Endodermal cell (in vitro differentiated cells): ENCODE results near the gene GOLGA2. TPM values are rescaled to one million over a fixed set of nuclear protein-coding genes. Genes with fewer than 3 reads are reported as not detected.

ENCODE experiments used
- DNase-seq: peaks from one replicate; pipeline ENCODE4 v3.0.0-alpha.2; 2017
- H3K27ac ChIP-seq: 2 replicates; pipeline ENCODE4 v1.5.1; 2013; ENCODE audit warnings: mild to moderate bottlenecking, low read depth, low read length, moderate library complexity
- H3K27me3 ChIP-seq: 2 replicates; pipeline ENCODE4 v1.6.1; 2013; ENCODE audit warnings: mild to moderate bottlenecking, low read length, moderate library complexity; ENCODE audit not compliant: insufficient read depth, control insufficient read depth, poor library complexity, severe bottlenecking
- H3K36me3 ChIP-seq: 2 replicates; pipeline ENCODE4 v1.7.0; 2013; ENCODE audit warnings: mild to moderate bottlenecking, low read length, moderate library complexity; ENCODE audit not compliant: control insufficient read depth, insufficient read depth
- H3K4me1 ChIP-seq: one replicate; pipeline ENCODE4 v1.7.0; 2013; ENCODE audit warnings: low read length; ENCODE audit not compliant: control insufficient read depth, insufficient read depth
- H3K4me3 ChIP-seq: 2 replicates; pipeline ENCODE4 v1.5.1; 2013; ENCODE audit warnings: mild to moderate bottlenecking, low read length, moderate library complexity
- H3K9ac ChIP-seq: 2 replicates; pipeline ENCODE4 v1.6.1; 2013; ENCODE audit warnings: mild to moderate bottlenecking, low read length, moderate library complexity; ENCODE audit not compliant: poor library complexity, severe bottlenecking; ENCODE audit errors: extremely low read depth
- H3K9me3 ChIP-seq: 2 replicates; pipeline ENCODE4 v1.6.1; 2013; ENCODE audit warnings: mild to moderate bottlenecking, low read length, moderate library complexity; ENCODE audit not compliant: control insufficient read depth
- H3K27ac Mint-ChIP-seq: 2 replicates; pipeline ENCODE4 v1.8.0; 2020; ENCODE audit warnings: mixed read lengths
- H3K27me3 Mint-ChIP-seq: 2 replicates; pipeline ENCODE4 v1.8.0; 2021; ENCODE audit warnings: mild to moderate bottlenecking, mixed read lengths; ENCODE audit not compliant: insufficient read depth
- H3K36me3 Mint-ChIP-seq: 2 replicates; pipeline ENCODE4 v1.8.0; 2020; ENCODE audit warnings: low read depth, mixed read lengths
- H3K4me1 Mint-ChIP-seq: 2 replicates; pipeline ENCODE4 v1.8.0; 2020; ENCODE audit warnings: mixed read lengths
- H3K4me3 Mint-ChIP-seq: 2 replicates; pipeline ENCODE4 v1.8.0; 2020; ENCODE audit warnings: mild to moderate bottlenecking, moderate library complexity, mixed read lengths
- H3K9me3 Mint-ChIP-seq: 2 replicates; pipeline ENCODE4 v1.8.0; 2020; ENCODE audit warnings: mild to moderate bottlenecking, mixed read lengths
- CTCF ChIP-seq: fragments of 200-600 bp; sonication (generic); conservative IDR thresholded peaks from 2 replicates; pipeline ENCODE4 v1.5.0; 2021; ENCODE audit warnings: antibody characterized with exemption, mild to moderate bottlenecking
- WGBS, 2 experiments: methylation state at CpG; one replicate each; pipeline versions ENCODE4 v1.1.5 to v1.1.7; 2013; ENCODE audit warnings: missing lambda C conversion rate in 2 of 2, mixed read lengths in 1 of 2; ENCODE audit not compliant: insufficient coverage in 1 of 2, insufficient read length in 1 of 2; 5-methylcytosine and 5-hydroxymethylcytosine counted together
- total RNA-seq, 2 donors: library from RNA; stranded (reverse); fragmentation: NEBNext Ultra II Directional in 1 of 2; extraction: Animal tissue kit (Norgen Biotek cat#: 25700) in 1 of 2; gene quantifications; 2 replicates in 1 of 2; 3 replicates in 1 of 2; pipeline ENCODE4 v1.2.1, GENCODE V29; 2021

Gene GOLGA2
- total RNA-seq, 2 donors from 2014 or later, result 91.9 to 101 TPM

GRCh38 chr9:128257086-128257825 lies 18.6 kb downstream of the GOLGA2 start:
- Mint-ChIP-seq H3K4me1 (peaks cover 2% of the 10 kb centered on the region), H3K4me3 (no peak overlapping the region), H3K27me3 (peaks cover 1% of the 10 kb centered on the region), H3K9me3 (no peaks in the 10 kb centered on the region), H3K27ac (no peak overlapping the region), H3K36me3 (peaks cover 37% of the 10 kb centered on the region)
- no peak for DNase-seq
- TF ChIP-seq CTCF, result no peak
- no peak overlapping the region for H3K9ac ChIP-seq
- H3K4me3 ChIP-seq, result no peak overlapping the region
- H3K4me1 ChIP-seq, result no peaks in the 10 kb centered on the region
- 95 to 97% methylated on average over 14 to 23 of the region's 23 CpGs for WGBS, 2 experiments
- no peaks in the 10 kb centered on the region for H3K9me3 ChIP-seq
- H3K27me3 ChIP-seq, result no peaks in the 10 kb centered on the region
- H3K36me3 ChIP-seq, result peaks cover 43% of the 10 kb centered on the region
- no peak overlapping the region for H3K27ac ChIP-seq

GRCh38 chr9:128254855-128255759 lies 20.7 kb downstream of the GOLGA2 start:
- TF ChIP-seq CTCF, result peak; percentile 95
- Histone ChIP-seq H3K9ac (no peak overlapping the region), H3K9me3 (no peaks in the 10 kb centered on the region), H3K4me1 (no peaks in the 10 kb centered on the region), H3K27me3 (no peaks in the 10 kb centered on the region), H3K4me3 (no peak overlapping the region), H3K27ac (no peak overlapping the region), H3K36me3 (peaks cover 24% of the 10 kb centered on the region)
- Mint-ChIP-seq H3K4me3 (no peak overlapping the region), H3K4me1 (peaks cover 5% of the 10 kb centered on the region), H3K27me3 (peaks cover 12% of the 10 kb centered on the region), H3K9me3 (no peaks in the 10 kb centered on the region), H3K36me3 (peaks cover 23% of the 10 kb centered on the region), H3K27ac (peak overlapping the region; percentile 72)
- DNase-seq, result peak; percentile 95
- 70 to 83% methylated on average over 9 to 18 of the region's 18 CpGs for WGBS, 2 experiments

- DNase-seq, result peak; percentile 48
- Histone ChIP-seq H3K36me3 (peaks cover 21% of the 10 kb centered on the region), H3K4me3 (no peak overlapping the region), H3K9me3 (no peaks in the 10 kb centered on the region), H3K27me3 (no peaks in the 10 kb centered on the region), H3K27ac (no peak overlapping the region), H3K4me1 (no peaks in the 10 kb centered on the region), H3K9ac (no peak overlapping the region)
- WGBS, 2 experiments, result 92 to 93% methylated on average over 14 to 19 of the region's 20 CpGs
- Mint-ChIP-seq H3K36me3 (peaks cover 20% of the 10 kb centered on the region), H3K27me3 (peaks cover 19% of the 10 kb centered on the region), H3K27ac (no peak overlapping the region), H3K4me3 (no peak overlapping the region), H3K4me1 (peaks cover 11% of the 10 kb centered on the region), H3K9me3 (no peaks in the 10 kb centered on the region)
- TF ChIP-seq CTCF, result no peak
These were observed 21.4 kb downstream of the GOLGA2 start for GRCh38 chr9:128254362-128254761.
